ENCODE data around the gene CLASP1. TPM values are rescaled to one million over a fixed set of nuclear protein-coding genes. Genes with fewer than 3 reads are reported as not detected.

The CLASP1 gene
- polyA plus RNA-seq, 1 experiment: 12.8 TPM

DNA sequence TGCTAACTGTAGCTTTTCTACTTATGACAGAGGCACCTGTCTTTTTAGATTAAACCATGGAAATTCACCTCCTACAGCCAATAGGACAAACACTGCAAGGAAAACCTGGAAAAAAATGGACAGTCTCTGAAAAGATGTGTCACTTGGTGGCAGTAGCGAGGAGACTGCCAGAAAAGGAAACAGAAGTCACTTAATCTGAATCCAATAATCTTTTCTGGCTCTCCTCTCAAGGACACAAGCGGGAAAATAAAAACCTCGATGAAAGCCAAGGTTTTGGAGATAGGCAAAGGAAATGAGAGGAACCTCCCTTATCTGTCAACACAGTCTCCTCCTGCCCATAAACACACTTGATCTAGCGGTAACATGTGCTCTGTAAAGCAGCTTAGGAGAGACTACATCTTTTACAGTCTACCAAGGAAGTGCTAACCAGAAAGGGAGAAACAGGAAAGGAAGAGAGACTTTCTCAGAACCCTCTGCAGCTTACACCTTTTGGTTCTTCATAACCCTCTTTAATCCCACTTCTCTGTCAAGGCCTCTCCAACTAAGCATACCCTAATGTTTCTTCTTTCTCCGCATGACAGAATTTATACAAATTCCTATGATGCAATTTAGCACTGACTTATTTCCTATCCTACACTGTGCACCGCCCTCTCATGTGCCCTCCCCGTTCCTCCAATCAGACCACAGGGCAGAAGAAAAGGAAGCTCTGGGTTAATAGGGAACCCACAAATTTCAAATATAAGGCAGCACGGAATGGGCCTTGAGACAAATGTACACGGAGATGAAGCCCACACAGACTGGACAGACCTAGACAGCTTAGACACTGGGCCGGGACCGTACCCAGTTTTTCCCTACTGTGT, 52.8 kb downstream of the CLASP1 start:
- peak; percentile 7 for DNase-seq (ENCODE audit: low read depth, low spot score)
- TF ChIP-seq, protein P1, sequence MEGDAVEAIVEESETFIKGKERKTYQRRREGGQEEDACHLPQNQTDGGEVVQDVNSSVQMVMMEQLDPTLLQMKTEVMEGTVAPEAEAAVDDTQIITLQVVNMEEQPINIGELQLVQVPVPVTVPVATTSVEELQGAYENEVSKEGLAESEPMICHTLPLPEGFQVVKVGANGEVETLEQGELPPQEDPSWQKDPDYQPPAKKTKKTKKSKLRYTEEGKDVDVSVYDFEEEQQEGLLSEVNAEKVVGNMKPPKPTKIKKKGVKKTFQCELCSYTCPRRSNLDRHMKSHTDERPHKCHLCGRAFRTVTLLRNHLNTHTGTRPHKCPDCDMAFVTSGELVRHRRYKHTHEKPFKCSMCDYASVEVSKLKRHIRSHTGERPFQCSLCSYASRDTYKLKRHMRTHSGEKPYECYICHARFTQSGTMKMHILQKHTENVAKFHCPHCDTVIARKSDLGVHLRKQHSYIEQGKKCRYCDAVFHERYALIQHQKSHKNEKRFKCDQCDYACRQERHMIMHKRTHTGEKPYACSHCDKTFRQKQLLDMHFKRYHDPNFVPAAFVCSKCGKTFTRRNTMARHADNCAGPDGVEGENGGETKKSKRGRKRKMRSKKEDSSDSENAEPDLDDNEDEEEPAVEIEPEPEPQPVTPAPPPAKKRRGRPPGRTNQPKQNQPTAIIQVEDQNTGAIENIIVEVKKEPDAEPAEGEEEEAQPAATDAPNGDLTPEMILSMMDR (IDR thresholded peaks at IDR 0.05; ENCODE audit: low read depth, low read length): peak; percentile 46

DNA sequence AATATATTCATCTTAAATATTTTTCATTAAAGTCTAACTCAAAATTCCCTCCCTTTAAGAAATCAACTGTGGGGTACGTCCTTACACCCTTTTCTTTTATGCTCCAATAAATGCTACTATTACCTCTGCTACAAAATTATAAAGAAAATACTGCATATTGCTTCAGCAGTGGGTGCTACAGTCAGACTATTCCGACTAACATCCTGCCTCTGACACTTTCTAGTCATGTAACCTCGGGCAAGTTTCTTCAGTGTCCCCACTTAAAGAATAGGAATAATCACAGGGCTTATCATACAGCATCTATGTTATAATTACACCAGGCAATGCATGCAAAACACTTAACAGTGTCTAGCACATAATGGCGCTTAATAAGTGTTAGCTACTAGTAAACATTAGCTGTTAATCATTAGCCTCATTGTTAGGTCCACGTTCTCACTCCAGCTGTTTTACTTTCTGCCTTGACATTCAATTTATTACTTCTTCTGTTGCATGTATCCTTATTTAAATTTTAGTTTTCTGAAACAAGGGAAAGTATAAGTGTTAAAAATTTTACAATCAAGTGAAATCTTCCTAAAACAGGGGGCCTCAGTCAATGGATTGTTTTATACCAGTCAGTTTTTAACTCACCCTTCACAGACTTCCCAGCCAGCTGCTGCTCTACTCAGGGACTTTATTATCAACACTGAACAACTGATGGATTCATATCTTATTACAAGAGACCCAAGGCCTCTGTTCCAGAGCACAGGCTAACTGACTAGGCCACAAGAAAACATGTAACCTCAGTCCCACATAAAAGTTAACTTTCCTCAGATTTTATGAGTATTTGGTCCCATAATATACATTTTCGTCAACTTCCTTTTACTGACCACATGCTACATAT, 54.0 kb downstream of the CLASP1 start:
- no peaks in the 10 kb centered on the region for H3K27me3 ChIP-seq (ENCODE audit: control insufficient read depth, insufficient read depth, low read length)
- no peak for DNase-seq (ENCODE audit: low read depth, low spot score)
- H3K4me3 ChIP-seq (ENCODE audit: low read depth, low read length): no peak overlapping the region
- TF ChIP-seq, protein P1 (IDR thresholded peaks at IDR 0.05; ENCODE audit: low read depth, low read length): no peak
- H3K27ac ChIP-seq (ENCODE audit: low read depth, low read length): no peak overlapping the region
- POLR2A ChIA-PET: interaction anchor here (2.0 kb wide), 1 partner anchor 54 kb away, joined by 9 read pairs; the partner anchor contains the start of gene CLASP1
- CTCF ChIA-PET: no interaction called here
- no peaks in the 10 kb centered on the region for H3K9me3 ChIP-seq (ENCODE audit: control insufficient read depth, insufficient read depth, low read length)

More for the DNA sequence above, 52.8 kb downstream of the CLASP1 start:
- Histone ChIP-seq H3K9me3 (ENCODE audit: control insufficient read depth, insufficient read depth, low read length) (no peaks in the 10 kb centered on the region), H3K27me3 (ENCODE audit: control insufficient read depth, insufficient read depth, low read length) (no peaks in the 10 kb centered on the region), H3K27ac (ENCODE audit: low read depth, low read length) (peak overlapping the region; percentile 57), H3K4me3 (ENCODE audit: low read depth, low read length) (peak overlapping the region; percentile 18; the same call in 1 of the 2 replicates)
- CTCF ChIA-PET: interaction anchor here (0.6 to 1.3 kb wide), 2 partner anchors 9 to 66 kb away, joined by 3 read pairs; partner anchors contain the start of gene RNU4ATAC
- POLR2A ChIA-PET: interaction anchor here (0.6 to 2.0 kb wide), 3 partner anchors 36 to 65 kb away, joined by 4 to 9 read pairs (median 4); partner anchors contain the start of gene CLASP1

DNA sequence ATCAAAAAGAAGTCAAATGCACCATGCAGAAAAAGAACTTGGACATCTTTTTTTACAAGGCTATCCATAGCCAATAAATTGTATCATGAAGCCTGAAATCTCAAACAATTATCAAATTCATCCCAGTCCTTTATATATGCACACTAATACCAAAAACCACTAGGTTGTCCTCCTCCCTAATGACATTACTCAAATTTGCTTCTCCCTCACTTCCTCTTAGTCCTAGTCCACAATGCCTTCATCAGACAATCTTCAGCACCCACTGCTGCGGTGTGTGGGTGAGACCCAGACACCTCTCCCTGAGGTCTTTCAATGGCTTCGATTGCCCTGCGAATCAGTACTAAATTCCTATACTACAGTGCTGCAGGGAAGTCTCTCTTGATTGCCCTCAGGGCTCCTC, 58.1 kb downstream of the CLASP1 start:
- TF ChIP-seq, protein P1 (IDR thresholded peaks at IDR 0.05; ENCODE audit: low read depth, low read length): no peak
- CTCF ChIA-PET: no interaction called here
- POLR2A ChIA-PET: no interaction called here
- H3K4me3 ChIP-seq (ENCODE audit: low read depth, low read length): no peak overlapping the region
- no peak for DNase-seq (ENCODE audit: low read depth, low spot score)
- H3K9me3 ChIP-seq (ENCODE audit: control insufficient read depth, insufficient read depth, low read length): no peaks in the 10 kb centered on the region
- H3K27ac ChIP-seq (ENCODE audit: low read depth, low read length): no peak overlapping the region
- H3K27me3 ChIP-seq (ENCODE audit: control insufficient read depth, insufficient read depth, low read length): no peaks in the 10 kb centered on the region

DNA sequence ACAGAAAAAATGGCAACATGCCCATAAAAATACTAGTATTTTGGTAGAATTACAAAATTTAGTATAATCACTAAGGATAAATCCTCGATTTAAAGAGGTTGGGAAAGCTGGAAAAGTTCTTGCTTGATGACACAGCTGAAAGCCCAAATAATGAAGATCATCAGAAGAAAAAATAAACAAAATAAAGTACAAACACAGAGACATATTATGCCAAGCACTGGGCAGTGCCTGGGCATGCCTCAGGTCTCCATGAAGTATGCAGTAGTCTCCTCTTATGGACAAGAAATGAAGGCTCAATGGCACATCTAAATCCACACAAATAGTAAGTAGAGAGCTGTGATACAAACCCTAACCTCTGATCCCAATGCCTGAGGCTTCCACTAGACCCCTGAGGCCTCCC, 60.9 kb downstream of the CLASP1 start:
- no peaks in the 10 kb centered on the region for H3K27me3 ChIP-seq (ENCODE audit: control insufficient read depth, insufficient read depth, low read length)
- no peaks in the 10 kb centered on the region for H3K9me3 ChIP-seq (ENCODE audit: control insufficient read depth, insufficient read depth, low read length)
- DNase-seq (ENCODE audit: low read depth, low spot score): no peak
- TF ChIP-seq, protein P1 (IDR thresholded peaks at IDR 0.05; ENCODE audit: low read depth, low read length): no peak
- no peak overlapping the region for H3K27ac ChIP-seq (ENCODE audit: low read depth, low read length)
- no peak overlapping the region for H3K4me3 ChIP-seq (ENCODE audit: low read depth, low read length)
- CTCF ChIA-PET: no interaction called here
- POLR2A ChIA-PET: interaction anchor here (0.8 kb wide), 1 partner anchor 61 kb away, joined by 3 read pairs; no protein-coding TSS in a partner anchor
